ENCODE results near the gene PRR4.

The PRR4 gene

DNA sequence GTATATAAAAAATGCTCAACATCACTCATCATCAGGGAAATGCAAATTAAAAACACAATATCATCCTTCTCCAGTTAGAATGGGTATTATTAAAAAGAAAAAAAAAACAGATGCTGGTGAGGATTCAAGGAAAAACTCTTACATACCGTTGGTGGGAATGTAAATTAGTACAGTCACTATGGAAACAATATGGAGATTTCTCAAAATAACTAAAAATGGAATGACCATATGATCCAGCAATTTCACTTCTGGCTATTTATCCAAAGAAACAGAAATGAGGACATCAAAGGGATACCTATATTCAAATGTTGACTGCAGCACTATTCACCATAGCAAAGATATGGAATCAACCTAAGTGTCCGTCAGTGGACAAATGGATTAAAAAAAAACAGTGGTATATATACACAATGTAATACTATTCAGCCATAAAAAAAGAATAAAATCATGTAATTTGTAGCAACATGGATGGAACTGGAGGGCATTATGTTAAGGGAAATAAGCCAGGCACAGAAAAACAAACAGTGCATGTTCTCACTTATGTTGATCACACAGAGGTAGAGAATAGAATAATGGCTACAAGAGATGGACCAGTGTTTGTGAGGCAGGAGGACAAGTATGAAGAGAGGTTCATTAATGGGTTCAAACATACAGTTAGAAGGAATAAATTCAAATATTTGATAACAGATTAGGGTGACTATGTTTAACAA is 14.4 kb upstream of the PRR4 start (continued):
- TF ChIP-seq, protein P1, sequence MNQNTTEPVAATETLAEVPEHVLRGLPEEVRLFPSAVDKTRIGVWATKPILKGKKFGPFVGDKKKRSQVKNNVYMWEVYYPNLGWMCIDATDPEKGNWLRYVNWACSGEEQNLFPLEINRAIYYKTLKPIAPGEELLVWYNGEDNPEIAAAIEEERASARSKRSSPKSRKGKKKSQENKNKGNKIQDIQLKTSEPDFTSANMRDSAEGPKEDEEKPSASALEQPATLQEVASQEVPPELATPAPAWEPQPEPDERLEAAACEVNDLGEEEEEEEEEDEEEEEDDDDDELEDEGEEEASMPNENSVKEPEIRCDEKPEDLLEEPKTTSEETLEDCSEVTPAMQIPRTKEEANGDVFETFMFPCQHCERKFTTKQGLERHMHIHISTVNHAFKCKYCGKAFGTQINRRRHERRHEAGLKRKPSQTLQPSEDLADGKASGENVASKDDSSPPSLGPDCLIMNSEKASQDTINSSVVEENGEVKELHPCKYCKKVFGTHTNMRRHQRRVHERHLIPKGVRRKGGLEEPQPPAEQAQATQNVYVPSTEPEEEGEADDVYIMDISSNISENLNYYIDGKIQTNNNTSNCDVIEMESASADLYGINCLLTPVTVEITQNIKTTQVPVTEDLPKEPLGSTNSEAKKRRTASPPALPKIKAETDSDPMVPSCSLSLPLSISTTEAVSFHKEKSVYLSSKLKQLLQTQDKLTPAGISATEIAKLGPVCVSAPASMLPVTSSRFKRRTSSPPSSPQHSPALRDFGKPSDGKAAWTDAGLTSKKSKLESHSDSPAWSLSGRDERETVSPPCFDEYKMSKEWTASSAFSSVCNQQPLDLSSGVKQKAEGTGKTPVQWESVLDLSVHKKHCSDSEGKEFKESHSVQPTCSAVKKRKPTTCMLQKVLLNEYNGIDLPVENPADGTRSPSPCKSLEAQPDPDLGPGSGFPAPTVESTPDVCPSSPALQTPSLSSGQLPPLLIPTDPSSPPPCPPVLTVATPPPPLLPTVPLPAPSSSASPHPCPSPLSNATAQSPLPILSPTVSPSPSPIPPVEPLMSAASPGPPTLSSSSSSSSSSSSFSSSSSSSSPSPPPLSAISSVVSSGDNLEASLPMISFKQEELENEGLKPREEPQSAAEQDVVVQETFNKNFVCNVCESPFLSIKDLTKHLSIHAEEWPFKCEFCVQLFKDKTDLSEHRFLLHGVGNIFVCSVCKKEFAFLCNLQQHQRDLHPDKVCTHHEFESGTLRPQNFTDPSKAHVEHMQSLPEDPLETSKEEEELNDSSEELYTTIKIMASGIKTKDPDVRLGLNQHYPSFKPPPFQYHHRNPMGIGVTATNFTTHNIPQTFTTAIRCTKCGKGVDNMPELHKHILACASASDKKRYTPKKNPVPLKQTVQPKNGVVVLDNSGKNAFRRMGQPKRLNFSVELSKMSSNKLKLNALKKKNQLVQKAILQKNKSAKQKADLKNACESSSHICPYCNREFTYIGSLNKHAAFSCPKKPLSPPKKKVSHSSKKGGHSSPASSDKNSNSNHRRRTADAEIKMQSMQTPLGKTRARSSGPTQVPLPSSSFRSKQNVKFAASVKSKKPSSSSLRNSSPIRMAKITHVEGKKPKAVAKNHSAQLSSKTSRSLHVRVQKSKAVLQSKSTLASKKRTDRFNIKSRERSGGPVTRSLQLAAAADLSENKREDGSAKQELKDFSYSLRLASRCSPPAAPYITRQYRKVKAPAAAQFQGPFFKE (tag by site-specific recombination; IDR thresholded peaks at IDR 0.05; ENCODE audit: borderline replicate concordance) = no peak
- TF ChIP-seq SCRT2 (tag by site-specific recombination; IDR thresholded peaks at IDR 0.05) = no peak
- TF ChIP-seq ZNF629 (tag by site-specific recombination; IDR thresholded peaks at IDR 0.05) = no peak
- no peak for TF ChIP-seq ZFP69B (tag by site-specific recombination; IDR thresholded peaks at IDR 0.05)
- TF ChIP-seq ZNF132 (tag by site-specific recombination; IDR thresholded peaks at IDR 0.05; ENCODE audit: borderline replicate concordance) = no peak

DNA sequence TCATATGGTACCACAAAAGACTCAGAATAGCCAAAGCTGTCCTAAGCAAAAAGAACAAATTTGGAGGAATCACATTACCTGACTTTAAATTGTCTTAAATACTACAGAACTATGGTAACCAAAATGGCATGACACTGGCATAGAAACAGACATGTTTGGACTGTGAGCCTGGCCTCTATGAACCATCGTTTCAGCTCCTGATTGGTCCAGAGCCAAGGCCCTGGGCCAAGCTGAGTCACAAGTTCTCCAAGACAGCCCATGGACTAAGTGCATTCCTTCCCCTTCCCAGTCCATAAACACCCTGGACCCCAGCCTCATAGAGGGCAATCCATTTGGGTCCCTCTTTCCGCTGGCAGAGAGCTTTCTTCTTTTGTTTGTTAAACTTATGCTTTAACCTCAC is 12.1 kb upstream of the PRR4 start:
- Histone ChIP-seq H3K4me1 (ENCODE audit: control insufficient read depth, insufficient read depth, low read length) (no peaks in the 10 kb centered on the region), H3K36me3 (ENCODE audit: control insufficient read depth in 2 of 2, insufficient read depth in 1 of 2, low read length in 2 of 2) (peaks cover 0 to 5% of the 10 kb centered on the region in 2 experiments; a peak in 1 of 3 replicates), H3K9me3 (ENCODE audit: control insufficient read depth, insufficient read depth, low read depth, low read length) (no peaks in the 10 kb centered on the region), H3K27ac (ENCODE audit: extremely low read depth, low read depth, low read length) (no peak overlapping the region), H3K4me3 (ENCODE audit: low read depth, low read length) (no peak overlapping the region)
- CTCF ChIA-PET = no interaction called here
- POLR2A ChIA-PET = no interaction called here
- TF ChIP-seq ZNF626 (tag by site-specific recombination; IDR thresholded peaks at IDR 0.05) = no peak
- no peak for TF ChIP-seq ZBTB21 (tag by site-specific recombination; IDR thresholded peaks at IDR 0.05)
- TF ChIP-seq ZNF10 (tag by site-specific recombination; IDR thresholded peaks at IDR 0.05) = no peak
- no peak for TF ChIP-seq ZNF837 (tag by site-specific recombination; IDR thresholded peaks at IDR 0.05)
- no peak for TF ChIP-seq GLI2 (tag by site-specific recombination; IDR thresholded peaks at IDR 0.05; ENCODE audit: borderline replicate concordance, low read depth)
- no peak for TF ChIP-seq ZNF707 (tag by site-specific recombination; IDR thresholded peaks at IDR 0.05)
- no peak for TF ChIP-seq ZNF629 (tag by site-specific recombination; IDR thresholded peaks at IDR 0.05)
- no peak for TF ChIP-seq RBAK (tag by site-specific recombination; IDR thresholded peaks at IDR 0.05)
- TF ChIP-seq ZNF239 (tag by site-specific recombination; IDR thresholded peaks at IDR 0.05) = no peak
- TF ChIP-seq ZXDB (tag by site-specific recombination; IDR thresholded peaks at IDR 0.05) = no peak
- TF ChIP-seq, protein P2, sequence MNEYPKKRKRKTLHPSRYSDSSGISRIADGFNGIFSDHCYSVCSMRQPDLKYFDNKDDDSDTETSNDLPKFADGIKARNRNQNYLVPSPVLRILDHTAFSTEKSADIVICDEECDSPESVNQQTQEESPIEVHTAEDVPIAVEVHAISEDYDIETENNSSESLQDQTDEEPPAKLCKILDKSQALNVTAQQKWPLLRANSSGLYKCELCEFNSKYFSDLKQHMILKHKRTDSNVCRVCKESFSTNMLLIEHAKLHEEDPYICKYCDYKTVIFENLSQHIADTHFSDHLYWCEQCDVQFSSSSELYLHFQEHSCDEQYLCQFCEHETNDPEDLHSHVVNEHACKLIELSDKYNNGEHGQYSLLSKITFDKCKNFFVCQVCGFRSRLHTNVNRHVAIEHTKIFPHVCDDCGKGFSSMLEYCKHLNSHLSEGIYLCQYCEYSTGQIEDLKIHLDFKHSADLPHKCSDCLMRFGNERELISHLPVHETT (tag by site-specific recombination; IDR thresholded peaks at IDR 0.05) = no peak
- no peak for TF ChIP-seq GFI1B (tag by site-specific recombination; IDR thresholded peaks at IDR 0.05)
- no peak for TF ChIP-seq PRDM1 (tag by site-specific recombination; IDR thresholded peaks at IDR 0.05)
- TF ChIP-seq ZFP37 (tag by site-specific recombination; IDR thresholded peaks at IDR 0.05) = no peak
- TF ChIP-seq ZBTB20 (tag by site-specific recombination; IDR thresholded peaks at IDR 0.05) = no peak
- TF ChIP-seq MYNN (tag by site-specific recombination; IDR thresholded peaks at IDR 0.05; ENCODE audit: borderline replicate concordance) = no peak
- TF ChIP-seq ZNF610 (tag by site-specific recombination; IDR thresholded peaks at IDR 0.05; ENCODE audit: borderline replicate concordance) = no peak
- TF ChIP-seq MZF1 (tag by site-specific recombination; IDR thresholded peaks at IDR 0.05; ENCODE audit: borderline replicate concordance) = no peak

All from HEK293 (cell line).